ENCODE measurements around the gene JAK2.

DNA sequence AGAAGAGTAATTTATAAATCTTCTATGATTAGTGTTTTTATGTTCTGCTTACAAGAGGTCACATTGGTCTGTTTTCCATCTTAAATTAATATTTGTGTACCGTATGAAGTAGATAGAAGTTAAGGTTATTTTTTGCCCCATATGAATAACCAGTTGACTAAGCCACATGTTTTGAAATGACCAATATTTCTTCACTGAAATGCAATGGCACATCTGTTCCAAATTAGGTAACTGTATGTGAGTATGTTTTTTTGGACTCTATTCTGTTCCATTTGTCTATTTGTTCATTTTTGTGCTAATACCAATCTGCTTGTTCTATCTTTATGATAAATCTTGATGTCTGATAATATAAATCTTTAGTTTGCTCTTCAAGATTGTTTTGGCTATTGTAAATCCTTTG is 17.7 kb downstream of the JAK2 start:
- TF ChIP-seq, protein P1, sequence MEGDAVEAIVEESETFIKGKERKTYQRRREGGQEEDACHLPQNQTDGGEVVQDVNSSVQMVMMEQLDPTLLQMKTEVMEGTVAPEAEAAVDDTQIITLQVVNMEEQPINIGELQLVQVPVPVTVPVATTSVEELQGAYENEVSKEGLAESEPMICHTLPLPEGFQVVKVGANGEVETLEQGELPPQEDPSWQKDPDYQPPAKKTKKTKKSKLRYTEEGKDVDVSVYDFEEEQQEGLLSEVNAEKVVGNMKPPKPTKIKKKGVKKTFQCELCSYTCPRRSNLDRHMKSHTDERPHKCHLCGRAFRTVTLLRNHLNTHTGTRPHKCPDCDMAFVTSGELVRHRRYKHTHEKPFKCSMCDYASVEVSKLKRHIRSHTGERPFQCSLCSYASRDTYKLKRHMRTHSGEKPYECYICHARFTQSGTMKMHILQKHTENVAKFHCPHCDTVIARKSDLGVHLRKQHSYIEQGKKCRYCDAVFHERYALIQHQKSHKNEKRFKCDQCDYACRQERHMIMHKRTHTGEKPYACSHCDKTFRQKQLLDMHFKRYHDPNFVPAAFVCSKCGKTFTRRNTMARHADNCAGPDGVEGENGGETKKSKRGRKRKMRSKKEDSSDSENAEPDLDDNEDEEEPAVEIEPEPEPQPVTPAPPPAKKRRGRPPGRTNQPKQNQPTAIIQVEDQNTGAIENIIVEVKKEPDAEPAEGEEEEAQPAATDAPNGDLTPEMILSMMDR (IDR thresholded peaks at IDR 0.05): no peak
- no peak for TF ChIP-seq POLR2A (IDR thresholded peaks at IDR 0.05)

All from tibial nerve (tissue), 3 donors.